Gastrocnemius medialis (tissue), 4 donors: ENCODE measurements around the gene ITPR1.

Source experiments
- POLR2A ChIP-seq, 2 donors: fragments of 450-650 bp; IDR thresholded peaks; one replicate each; pipeline ENCODE4 v1.6.1; 2017; ENCODE audit warnings: antibody characterized with exemption in 2 of 2, mild to moderate bottlenecking in 2 of 2, moderate library complexity in 2 of 2
- TF ChIP-seq, protein P1 (sequence below), 5 experiments: fragments of 450-650 bp in 3 of 5; fragments of 200-600 bp in 2 of 5; sonication (generic) in 2 of 5; IDR thresholded peaks in 4 of 5; conservative IDR thresholded peaks in 1 of 5; 1 replicate in 4 of 5; 2 replicates in 1 of 5; pipeline ENCODE4 v1.5.1; 2016 to 2019; ENCODE audit warnings: antibody characterized with exemption in 5 of 5, mild to moderate bottlenecking in 3 of 5, moderate library complexity in 3 of 5

- no peak for TF ChIP-seq POLR2A (IDR thresholded peaks at IDR 0.05)
- TF ChIP-seq, protein P1, sequence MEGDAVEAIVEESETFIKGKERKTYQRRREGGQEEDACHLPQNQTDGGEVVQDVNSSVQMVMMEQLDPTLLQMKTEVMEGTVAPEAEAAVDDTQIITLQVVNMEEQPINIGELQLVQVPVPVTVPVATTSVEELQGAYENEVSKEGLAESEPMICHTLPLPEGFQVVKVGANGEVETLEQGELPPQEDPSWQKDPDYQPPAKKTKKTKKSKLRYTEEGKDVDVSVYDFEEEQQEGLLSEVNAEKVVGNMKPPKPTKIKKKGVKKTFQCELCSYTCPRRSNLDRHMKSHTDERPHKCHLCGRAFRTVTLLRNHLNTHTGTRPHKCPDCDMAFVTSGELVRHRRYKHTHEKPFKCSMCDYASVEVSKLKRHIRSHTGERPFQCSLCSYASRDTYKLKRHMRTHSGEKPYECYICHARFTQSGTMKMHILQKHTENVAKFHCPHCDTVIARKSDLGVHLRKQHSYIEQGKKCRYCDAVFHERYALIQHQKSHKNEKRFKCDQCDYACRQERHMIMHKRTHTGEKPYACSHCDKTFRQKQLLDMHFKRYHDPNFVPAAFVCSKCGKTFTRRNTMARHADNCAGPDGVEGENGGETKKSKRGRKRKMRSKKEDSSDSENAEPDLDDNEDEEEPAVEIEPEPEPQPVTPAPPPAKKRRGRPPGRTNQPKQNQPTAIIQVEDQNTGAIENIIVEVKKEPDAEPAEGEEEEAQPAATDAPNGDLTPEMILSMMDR (IDR thresholded peaks at IDR 0.05 in 4 of 5, conservative IDR thresholded peaks at IDR 0.05 in 1 of 5): no peak
Measured at GRCh38 chr3:4822568-4822967, 329.4 kb downstream of the ITPR1 start.
